ENCODE data around the gene ZNF157. TPM values are rescaled to one million over a fixed set of nuclear protein-coding genes. Genes with fewer than 3 reads are reported as not detected.

ZNF157 gene
- total and polyA plus RNA-seq, 4 donors, result 0.10 to 0.63 (median 0.25) TPM

GRCh38 chrX:47360423-47361179 is 9.8 kb upstream of the ZNF157 start:
- Histone ChIP-seq H3K36me3 (ENCODE audit: control insufficient read depth in 4 of 4, insufficient read depth in 4 of 4, low read length in 4 of 4) (no peaks in the 10 kb centered on the region), H3K9me3 (ENCODE audit: control insufficient read depth in 4 of 4, insufficient read depth in 3 of 4, low read length in 3 of 4) (peaks cover 0 to 5% (median 0%) of the 10 kb centered on the region in 4 donors), H3K4me1 (ENCODE audit: control insufficient read depth in 5 of 5, insufficient read depth in 5 of 5, low read length in 5 of 5) (no peaks in the 10 kb centered on the region), H3K4me3 (no peak overlapping the region), H3K27ac (ENCODE audit: low read depth in 1 of 2, low read length in 1 of 2) (no peak overlapping the region), H3K27me3 (ENCODE audit: control insufficient read depth in 3 of 3, insufficient read depth in 3 of 3, low read length in 2 of 3) (no peaks in the 10 kb centered on the region), H3K9ac (ENCODE audit: insufficient read depth in 1 of 2, low read length in 2 of 2) (no peak overlapping the region)
- WGBS, 2 donors, result 73 to 89% methylated on average over 7 of the region's 7 CpGs
- DNase-seq (no peak), ATAC-seq (ENCODE audit: insufficient read depth, low FRiP score) (no peak)
- TF ChIP-seq CTCF (IDR thresholded peaks at IDR 0.05; ENCODE audit: control extremely low read depth, extremely low read depth), result no peak

- H3K4me1 ChIP-seq (ENCODE audit: control insufficient read depth in 5 of 5, insufficient read depth in 5 of 5, low read length in 5 of 5), result no peaks in the 10 kb centered on the region
- no peaks in the 10 kb centered on the region for H3K27me3 ChIP-seq (ENCODE audit: control insufficient read depth in 3 of 3, insufficient read depth in 3 of 3, low read length in 2 of 3)
- ATAC-seq (ENCODE audit: insufficient read depth, low FRiP score) (peak; percentile 86), DNase-seq (peak; percentile 94 to 97 (median 95))
- peaks cover 0 to 10% (median 0%) of the 10 kb centered on the region in 4 donors for H3K9me3 ChIP-seq (ENCODE audit: control insufficient read depth in 4 of 4, insufficient read depth in 3 of 4, low read length in 3 of 4)
- TF ChIP-seq CTCF (IDR thresholded peaks at IDR 0.05; ENCODE audit: control extremely low read depth, extremely low read depth), result no peak
- 3 to 38% methylated on average over 12 to 13 of the region's 13 CpGs for WGBS, 2 donors
- no peak overlapping the region for H3K4me3 ChIP-seq
- no peaks in the 10 kb centered on the region for H3K36me3 ChIP-seq (ENCODE audit: control insufficient read depth in 4 of 4, insufficient read depth in 4 of 4, low read length in 4 of 4)
- peak overlapping the region in 1 of 2 donors; percentile 80 for H3K27ac ChIP-seq (ENCODE audit: low read depth in 1 of 2, low read length in 1 of 2)
- peak overlapping the region in 1 of 2 donors; percentile 45 for H3K9ac ChIP-seq (ENCODE audit: insufficient read depth in 1 of 2, low read length in 2 of 2)
Observed at GRCh38 chrX:47361538-47362511, 8.6 kb upstream of the ZNF157 start.

- Histone ChIP-seq H3K27ac (ENCODE audit: low read depth in 1 of 2, low read length in 1 of 2) (no peak overlapping the region), H3K9ac (ENCODE audit: insufficient read depth in 1 of 2, low read length in 2 of 2) (peak overlapping the region in 1 of 2 donors; percentile 51), H3K4me1 (ENCODE audit: control insufficient read depth in 5 of 5, insufficient read depth in 5 of 5, low read length in 5 of 5) (no peaks in the 10 kb centered on the region), H3K36me3 (ENCODE audit: control insufficient read depth in 4 of 4, insufficient read depth in 4 of 4, low read length in 4 of 4) (no peaks in the 10 kb centered on the region), H3K27me3 (ENCODE audit: control insufficient read depth in 3 of 3, insufficient read depth in 3 of 3, low read length in 2 of 3) (no peaks in the 10 kb centered on the region), H3K4me3 (peak overlapping the region; percentile 18), H3K9me3 (ENCODE audit: control insufficient read depth in 4 of 4, insufficient read depth in 3 of 4, low read length in 3 of 4) (peaks cover 0 to 8% (median 0%) of the 10 kb centered on the region in 4 donors)
- TF ChIP-seq CTCF (IDR thresholded peaks at IDR 0.05; ENCODE audit: control extremely low read depth, extremely low read depth), result no peak
- ATAC-seq (ENCODE audit: insufficient read depth, low FRiP score) (peak; percentile 61), DNase-seq (peak; percentile 80 to 85 (median 84))
- WGBS, 2 donors, result 4 to 36% methylated on average over 28 to 32 of the region's 32 CpGs
Observed at GRCh38 chrX:47366041-47366722, 4.2 kb upstream of the ZNF157 start.

All from lung (tissue), 12 donors.